Upper lobe of left lung (tissue), 6 donors: ENCODE data around the gene OPRL1. TPM values are rescaled to one million over a fixed set of nuclear protein-coding genes. Genes with fewer than 3 reads are reported as not detected.
A peak's percentile ranks its signal among the peaks of the same experiment; 100 is the strongest.

ENCODE experiments used
- ATAC-seq, 2 donors: fragments of 200-7000 bp; cut with Tn5 transposase; one replicate each; pipeline ENCODE4 v1.9.1; 2022; ENCODE audit warnings: mild to moderate bottlenecking in 2 of 2, moderate library complexity in 2 of 2; ENCODE audit not compliant: low FRiP score in 2 of 2
- DNase-seq, 2 donors: peaks; one replicate each; pipeline ENCODE4 v3.0.0-alpha.2; 2019 to 2020
- H3K27ac ChIP-seq, 4 donors: fragments of 200-600 bp; sonication (generic); one replicate each; pipeline ENCODE4 v1.5.1; 2016 to 2019
- H3K27me3 ChIP-seq, 4 donors: fragments of 200-600 bp; sonication (generic); one replicate each; pipeline ENCODE4 v1.5.1; 2017 to 2019
- H3K36me3 ChIP-seq, 4 donors: fragments of 200-600 bp; sonication (generic); one replicate each; pipeline ENCODE4 v1.5.1; 2016 to 2019
- H3K4me1 ChIP-seq, 4 donors: fragments of 200-600 bp; sonication (generic); one replicate each; pipeline ENCODE4 v1.5.1; 2018 to 2019
- H3K4me3 ChIP-seq, 4 donors: fragments of 200-600 bp; sonication (generic); one replicate each; pipeline ENCODE4 v1.5.1; 2017 to 2019; ENCODE audit warnings: mild to moderate bottlenecking in 2 of 4, moderate library complexity in 1 of 4
- H3K9me3 ChIP-seq, 4 donors: fragments of 200-600 bp; sonication (generic); one replicate each; pipeline ENCODE4 v1.5.1; 2018 to 2019
- CTCF ChIP-seq, 6 experiments: fragments of 450-650 bp in 4 of 6; fragments of 200-600 bp in 2 of 6; sonication (generic) in 2 of 6; IDR thresholded peaks; one replicate each; pipeline ENCODE4 v1.5.1; 2016 to 2019; ENCODE audit warnings: antibody characterized with exemption in 6 of 6
- EP300 ChIP-seq, 4 donors: sonication (generic); formaldehyde crosslinking; IDR thresholded peaks; one replicate each; pipeline ENCODE4 v1.5.1; 2017; ENCODE audit warnings: antibody characterized with exemption in 4 of 4, control low read depth in 2 of 4
- POLR2A ChIP-seq, 4 donors: fragments of 450-650 bp; IDR thresholded peaks; one replicate each; pipeline ENCODE4 v1.5.1; 2016 to 2017; ENCODE audit warnings: antibody characterized with exemption in 4 of 4, mild to moderate bottlenecking in 2 of 4
- POLR2AphosphoS5 ChIP-seq, 2 donors: sonication (generic); formaldehyde crosslinking; IDR thresholded peaks; one replicate each; pipeline ENCODE4 v1.5.1; 2017; ENCODE audit warnings: antibody characterized with exemption in 2 of 2
- WGBS, 2 donors: methylation state at CpG; one replicate each; pipeline ENCODE4 v1.1.5; 2017 to 2018; 5-methylcytosine and 5-hydroxymethylcytosine counted together
- total RNA-seq, 6 donors: library from RNA; depleted of rRNA in 4 of 6; stranded (reverse); fragments of >200 nt in 4 of 6; gene quantifications; one replicate each; pipeline versions ENCODE4 v1.1.0 to v1.2.1, GENCODE V29; 2016 to 2021
- donor health status: DM: no; HTN: no; CAD: no; lungs with moderate emphysema.
- donor health status: DM: no; HTN: yes; CAD: no; lungs with severe emphysema.

OPRL1 gene
- total RNA-seq, 6 donors from 2014 or later: 1.7 to 3.1 (median 2.6) TPM

GRCh38 chr20:64138276-64138815 is 58.5 kb downstream of the OPRL1 start:
- DNase-seq (peak in 1 of 2 donors; percentile 10), ATAC-seq (no peak)
- 77 to 84% methylated on average over 12 to 18 of the region's 18 CpGs for WGBS, 2 donors

GRCh38 chr20:64139199-64140060 is 59.5 kb downstream of the OPRL1 start:
- Histone ChIP-seq H3K36me3 (no peaks in the 10 kb centered on the region), H3K27me3 (no peaks in the 10 kb centered on the region), H3K4me3 (no peak overlapping the region), H3K27ac (no peak overlapping the region), H3K4me1 (no peaks in the 10 kb centered on the region), H3K9me3 (no peaks in the 10 kb centered on the region)
- WGBS, 2 donors: 81% methylated on average over 12 to 21 of the region's 21 CpGs
- TF ChIP-seq CTCF (IDR thresholded peaks at IDR 0.05) (no peak), POLR2A (IDR thresholded peaks at IDR 0.05) (no peak), EP300 (IDR thresholded peaks at IDR 0.05) (no peak), POLR2AphosphoS5 (IDR thresholded peaks at IDR 0.05) (no peak)
- peak in 1 of 2 donors; percentile 12 for DNase-seq
- peak in 1 of 2 donors; percentile 8 for ATAC-seq

More at GRCh38 chr20:64138276-64138815, 58.5 kb downstream of the OPRL1 start:
- no peaks in the 10 kb centered on the region for H3K9me3 ChIP-seq
- H3K27me3 ChIP-seq: no peaks in the 10 kb centered on the region
- H3K36me3 ChIP-seq: no peaks in the 10 kb centered on the region
- H3K4me1 ChIP-seq: no peaks in the 10 kb centered on the region
- no peak overlapping the region for H3K4me3 ChIP-seq
- no peak overlapping the region for H3K27ac ChIP-seq
- TF ChIP-seq EP300 (IDR thresholded peaks at IDR 0.05): no peak
- no peak for TF ChIP-seq POLR2A (IDR thresholded peaks at IDR 0.05)
- no peak for TF ChIP-seq CTCF (IDR thresholded peaks at IDR 0.05)
- TF ChIP-seq POLR2AphosphoS5 (IDR thresholded peaks at IDR 0.05): no peak

- ATAC-seq (no peak), DNase-seq (peak in 1 of 2 donors; percentile 6)
- H3K4me1 ChIP-seq: no peaks in the 10 kb centered on the region
- H3K27me3 ChIP-seq: no peaks in the 10 kb centered on the region
- no peak overlapping the region for H3K4me3 ChIP-seq
- 77 to 88% methylated on average over 13 of the region's 13 CpGs for WGBS, 2 donors
- TF ChIP-seq POLR2AphosphoS5 (IDR thresholded peaks at IDR 0.05): no peak
- TF ChIP-seq CTCF (IDR thresholded peaks at IDR 0.05): no peak
- TF ChIP-seq EP300 (IDR thresholded peaks at IDR 0.05): no peak
- TF ChIP-seq POLR2A (IDR thresholded peaks at IDR 0.05): no peak
- H3K9me3 ChIP-seq: peaks cover 0 to 5% (median 0%) of the 10 kb centered on the region in 4 donors
- H3K27ac ChIP-seq: no peak overlapping the region
- H3K36me3 ChIP-seq: no peaks in the 10 kb centered on the region
These were observed 60.4 kb downstream of the OPRL1 start for GRCh38 chr20:64140061-64140931.

GRCh38 chr20:64140956-64141355 is 61.1 kb downstream of the OPRL1 start:
- no peak overlapping the region for H3K4me3 ChIP-seq
- DNase-seq (peak in 1 of 2 donors; percentile 15), ATAC-seq (no peak)
- H3K27ac ChIP-seq: no peak overlapping the region
- no peaks in the 10 kb centered on the region for H3K27me3 ChIP-seq
- WGBS, 2 donors: 62 to 75% methylated on average over 9 to 10 of the region's 10 CpGs
- no peaks in the 10 kb centered on the region for H3K4me1 ChIP-seq
- H3K9me3 ChIP-seq: peaks cover 0 to 11% (median 0%) of the 10 kb centered on the region in 4 donors
- no peak for TF ChIP-seq POLR2A (IDR thresholded peaks at IDR 0.05)
- no peak for TF ChIP-seq POLR2AphosphoS5 (IDR thresholded peaks at IDR 0.05)
- TF ChIP-seq CTCF (IDR thresholded peaks at IDR 0.05): no peak
- TF ChIP-seq EP300 (IDR thresholded peaks at IDR 0.05): no peak
- no peaks in the 10 kb centered on the region for H3K36me3 ChIP-seq
